NCI-H82 treated with DMSO at 0.1 percent for 48 hours (cell line): ENCODE measurements around the gene HPRT1.
"Not testable (repeated sequence)": the region's sequence is repeated elsewhere in the genome, so short reads cannot be mapped to it uniquely, and the experiment has no call there.

Experiments
- DNase-seq: peaks from one replicate; lab custom pipeline; 2025; ENCODE audit not compliant: unreplicated experiment; lab: John Stamatoyannopoulos, UW

HPRT1 gene, protein sequence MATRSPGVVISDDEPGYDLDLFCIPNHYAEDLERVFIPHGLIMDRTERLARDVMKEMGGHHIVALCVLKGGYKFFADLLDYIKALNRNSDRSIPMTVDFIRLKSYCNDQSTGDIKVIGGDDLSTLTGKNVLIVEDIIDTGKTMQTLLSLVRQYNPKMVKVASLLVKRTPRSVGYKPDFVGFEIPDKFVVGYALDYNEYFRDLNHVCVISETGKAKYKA

DNA sequence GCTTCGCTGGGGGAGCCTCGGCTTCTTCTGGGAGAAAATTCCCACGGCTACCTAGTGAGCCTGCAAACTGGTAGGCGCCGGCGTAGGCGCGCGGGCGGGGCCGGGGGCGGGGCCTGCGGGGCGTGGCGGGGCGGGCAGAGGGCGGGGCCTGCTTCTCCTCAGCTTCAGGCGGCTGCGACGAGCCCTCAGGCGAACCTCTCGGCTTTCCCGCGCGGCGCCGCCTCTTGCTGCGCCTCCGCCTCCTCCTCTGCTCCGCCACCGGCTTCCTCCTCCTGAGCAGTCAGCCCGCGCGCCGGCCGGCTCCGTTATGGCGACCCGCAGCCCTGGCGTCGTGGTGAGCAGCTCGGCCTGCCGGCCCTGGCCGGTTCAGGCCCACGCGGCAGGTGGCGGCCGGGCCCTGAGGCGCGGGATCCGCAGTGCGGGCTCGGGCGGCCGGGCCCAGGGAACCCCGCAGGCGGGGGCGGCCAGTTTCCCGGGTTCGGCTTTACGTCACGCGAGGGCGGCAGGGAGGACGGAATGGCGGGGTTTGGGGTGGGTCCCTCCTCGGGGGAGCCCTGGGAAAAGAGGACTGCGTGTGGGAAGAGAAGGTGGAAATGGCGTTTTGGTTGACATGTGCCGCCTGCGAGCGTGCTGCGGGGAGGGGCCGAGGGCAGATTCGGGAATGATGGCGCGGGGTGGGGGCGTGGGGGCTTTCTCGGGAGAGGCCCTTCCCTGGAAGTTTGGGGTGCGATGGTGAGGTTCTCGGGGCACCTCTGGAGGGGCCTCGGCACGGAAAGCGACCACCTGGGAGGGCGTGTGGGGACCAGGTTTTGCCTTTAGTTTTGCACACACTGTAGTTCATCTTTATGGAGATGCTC lies at the start of gene HPRT1:
HPRT1 (plus strand) TSS at position 161 of the 857 bp plus-strand sequence; CDS start at position 308, 147 bp downstream.
- DNase-seq, result peak; percentile 47

DNA sequence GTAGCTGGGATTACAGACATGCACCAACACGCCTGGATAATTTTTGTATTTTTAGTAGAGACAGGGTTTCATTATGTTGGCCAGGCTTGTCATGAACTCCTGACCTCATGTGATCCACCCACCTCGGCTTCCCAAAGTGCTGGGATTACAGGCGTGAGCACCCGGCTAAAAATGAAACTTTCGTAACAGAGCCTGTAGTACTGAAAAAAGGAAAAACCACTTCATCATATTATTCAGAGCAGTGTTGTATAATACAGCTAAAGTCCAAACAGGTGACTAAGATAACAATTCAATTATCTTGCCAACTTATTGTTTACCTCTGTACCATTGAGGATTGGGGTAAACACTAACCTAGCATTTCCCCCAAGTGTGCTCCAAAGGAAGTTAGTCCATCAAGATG lies 43.9 kb upstream of the HPRT1 start:
- no peak for DNase-seq

DNA sequence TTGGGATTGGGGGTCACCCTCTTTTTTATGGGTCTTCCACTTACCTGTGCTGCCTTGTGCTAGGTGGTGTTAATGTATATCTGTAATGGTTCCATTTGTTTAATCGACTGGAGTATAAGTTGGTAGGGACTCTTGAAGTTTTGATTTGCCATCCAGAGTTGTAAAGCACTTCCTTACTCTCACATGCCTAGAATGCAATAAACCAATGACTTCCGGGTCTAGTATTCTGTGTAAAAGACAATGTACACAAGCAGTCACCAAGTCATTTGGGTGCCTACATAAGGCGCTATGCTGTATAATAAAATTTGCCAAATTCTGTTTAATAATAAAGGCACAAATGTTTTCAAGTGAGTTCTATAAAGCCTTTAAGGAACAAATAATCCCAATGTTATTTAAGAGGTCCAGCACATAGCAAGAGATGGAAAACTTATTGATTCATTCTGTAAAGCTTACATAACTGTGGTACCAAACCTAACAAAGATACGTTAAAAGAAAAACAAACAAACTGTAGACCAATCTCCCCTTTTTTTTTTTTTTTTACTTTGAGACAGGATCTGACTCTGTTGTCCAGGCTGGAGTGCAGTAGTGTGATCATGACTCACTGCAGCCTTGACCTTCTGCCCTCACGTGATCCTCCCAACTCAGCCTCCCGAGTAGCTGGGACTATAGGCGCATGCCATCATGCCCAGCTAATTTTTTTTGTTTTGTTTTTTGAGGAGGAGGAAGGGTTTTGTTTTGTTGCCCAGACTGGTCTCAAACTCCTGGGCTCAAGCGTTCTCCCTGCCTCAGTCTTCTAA lies 41.5 kb upstream of the HPRT1 start:
- DNase-seq, result no peak

DNA sequence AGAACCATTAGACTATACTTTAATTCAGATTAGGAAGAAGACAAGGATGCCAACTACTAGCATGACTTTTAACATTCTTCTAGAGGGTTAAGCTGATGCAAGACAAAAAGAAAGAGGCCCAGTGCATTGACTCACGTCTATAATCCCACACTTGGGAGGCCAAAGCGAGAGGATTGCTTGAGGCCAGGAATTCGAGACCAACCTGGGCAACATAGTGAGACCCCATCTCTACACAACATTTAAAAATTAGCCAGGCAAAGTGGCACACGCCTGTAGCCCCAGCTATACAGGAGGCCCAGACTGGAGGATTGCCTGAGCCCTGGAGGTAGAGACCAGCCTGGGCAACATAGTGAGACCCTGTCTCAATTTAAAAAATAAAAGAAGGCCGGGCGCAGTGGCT lies 40.2 kb upstream of the HPRT1 start:
- no peak for DNase-seq

DNA sequence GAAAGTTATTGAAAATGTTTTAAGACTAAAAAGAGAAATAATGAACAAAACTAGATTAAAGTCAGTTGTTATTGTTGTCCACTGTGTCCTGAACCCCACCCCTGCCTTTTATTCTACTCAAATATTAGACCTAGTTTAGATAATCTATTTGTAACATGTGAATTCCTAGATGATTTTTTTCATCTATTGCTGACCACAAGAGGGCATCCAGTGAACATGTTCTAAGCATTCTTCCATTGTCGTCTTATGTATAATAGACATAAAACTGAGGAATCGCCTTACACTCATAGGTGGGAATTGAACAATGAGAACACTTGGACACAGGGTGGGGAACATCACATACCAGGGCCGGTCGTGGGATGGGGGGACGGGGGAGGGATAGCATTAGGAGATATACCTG lies 36.4 kb upstream of the HPRT1 start:
- DNase-seq, result no peak

DNA sequence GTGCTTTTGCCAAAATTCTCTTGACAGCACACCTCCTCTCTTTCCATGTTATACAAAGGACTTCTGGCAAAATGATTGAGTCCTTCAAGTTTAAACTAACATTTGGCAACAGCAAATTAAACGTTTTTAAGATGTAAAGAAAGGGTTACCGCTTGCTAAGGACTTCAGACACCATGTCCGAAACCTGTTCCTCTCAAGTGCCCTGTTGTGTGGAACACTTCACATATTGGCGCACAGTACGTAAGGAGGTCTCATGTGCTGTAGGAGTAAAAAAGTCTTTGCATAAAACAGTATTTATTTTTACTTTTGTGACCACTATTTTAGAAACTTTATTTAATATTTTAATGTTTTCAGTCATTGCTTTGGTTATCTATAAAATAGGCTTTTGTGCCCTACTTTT lies 33.7 kb upstream of the HPRT1 start:
- no peak for DNase-seq

DNA sequence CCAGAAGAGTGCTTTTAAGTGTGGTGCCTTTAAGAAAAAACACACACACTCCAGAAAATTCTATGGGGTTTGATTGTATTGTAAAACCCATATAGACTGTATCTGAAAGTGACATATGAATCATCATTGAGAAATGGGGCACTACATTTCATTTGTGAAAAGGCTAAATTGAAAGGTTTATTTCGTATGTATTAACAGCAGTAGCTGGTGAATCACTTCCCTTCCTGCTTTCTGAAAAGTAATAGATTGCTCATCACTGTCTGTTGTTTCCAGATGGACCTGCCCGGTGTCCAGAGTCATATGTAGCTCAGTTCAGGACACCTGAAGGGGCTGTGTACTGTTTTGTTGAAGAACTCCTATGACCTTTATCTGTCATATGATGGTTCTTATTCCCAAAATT lies 28.1 kb upstream of the HPRT1 start:
- DNase-seq, result no peak

DNA sequence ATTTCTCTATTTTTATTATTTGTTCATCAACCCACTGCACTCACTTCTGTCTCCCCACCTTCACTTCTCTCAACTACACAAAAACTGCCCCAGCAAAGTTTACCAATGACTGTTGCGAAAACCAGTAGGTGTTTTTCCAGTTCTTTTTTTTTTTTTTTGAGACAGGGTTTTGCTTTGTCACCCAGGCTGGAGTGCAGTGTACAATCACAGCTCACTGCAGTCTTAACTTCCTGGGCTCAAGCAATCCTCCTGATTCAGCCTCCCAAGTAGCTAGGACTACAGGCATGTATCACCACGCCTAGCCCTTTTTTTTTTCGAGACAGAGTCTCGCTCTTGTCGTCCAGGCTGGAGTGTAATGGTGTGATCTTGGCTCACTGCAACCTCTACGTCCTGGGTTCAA lies 24.1 kb upstream of the HPRT1 start:
- DNase-seq, result no peak

DNA sequence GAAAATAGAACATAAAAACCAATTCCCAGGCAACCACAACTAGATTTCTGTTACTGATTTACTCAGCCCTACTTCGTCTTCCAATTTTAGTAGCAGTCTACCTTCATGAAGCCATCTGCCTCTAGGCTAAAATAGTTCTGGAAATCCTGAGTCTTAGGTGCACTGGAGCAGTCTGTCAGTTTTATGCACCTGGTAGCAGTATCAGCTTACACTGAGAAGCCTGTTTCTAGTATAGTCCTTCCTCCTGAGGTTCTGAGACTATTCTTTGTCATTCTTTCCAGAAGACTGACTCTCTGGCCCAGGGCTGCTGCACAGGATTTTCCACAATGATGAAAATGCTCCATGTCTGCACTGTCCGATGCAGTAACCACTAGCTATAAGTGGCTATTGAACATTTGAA lies 16.9 kb upstream of the HPRT1 start:
- no peak for DNase-seq

DNA sequence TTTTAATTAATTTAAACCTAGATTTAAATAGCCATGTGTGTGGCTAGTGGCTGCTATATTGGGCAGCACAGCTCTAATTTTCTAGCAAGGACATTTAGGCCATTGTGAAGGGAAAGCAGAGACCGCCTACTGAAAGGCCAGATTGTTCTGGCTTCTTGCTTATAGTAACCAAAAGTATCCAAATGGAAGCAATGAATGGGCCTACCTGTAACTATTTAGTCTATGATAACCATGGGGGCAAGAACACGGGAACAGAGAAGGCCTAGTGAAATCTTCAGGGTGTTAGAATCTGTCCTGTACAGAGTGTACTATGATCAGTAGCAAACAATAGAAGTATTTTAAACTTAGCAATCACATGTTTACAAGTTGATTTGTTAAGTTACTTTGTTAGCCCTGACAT lies 16.5 kb upstream of the HPRT1 start:
- DNase-seq, result no peak

DNA sequence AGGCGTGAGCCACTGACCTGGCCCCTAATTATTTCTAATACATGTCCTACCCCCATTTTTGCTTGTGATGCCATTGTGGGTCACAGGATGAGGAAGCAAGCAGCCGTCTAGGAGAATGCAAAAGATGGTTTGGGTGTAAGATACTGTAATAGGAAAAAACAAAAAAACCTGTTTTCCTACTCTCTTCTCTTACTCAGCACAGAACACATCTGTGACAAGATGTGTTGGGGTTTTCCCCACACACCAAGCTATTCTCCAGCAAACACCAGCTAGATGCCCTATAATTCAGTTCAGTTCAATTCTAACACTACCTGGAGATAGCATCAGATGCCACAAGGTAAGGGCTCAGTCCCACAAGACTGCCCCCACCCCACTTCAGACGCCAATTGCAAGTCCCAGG lies 15.3 kb upstream of the HPRT1 start:
- DNase-seq, result no peak

DNA sequence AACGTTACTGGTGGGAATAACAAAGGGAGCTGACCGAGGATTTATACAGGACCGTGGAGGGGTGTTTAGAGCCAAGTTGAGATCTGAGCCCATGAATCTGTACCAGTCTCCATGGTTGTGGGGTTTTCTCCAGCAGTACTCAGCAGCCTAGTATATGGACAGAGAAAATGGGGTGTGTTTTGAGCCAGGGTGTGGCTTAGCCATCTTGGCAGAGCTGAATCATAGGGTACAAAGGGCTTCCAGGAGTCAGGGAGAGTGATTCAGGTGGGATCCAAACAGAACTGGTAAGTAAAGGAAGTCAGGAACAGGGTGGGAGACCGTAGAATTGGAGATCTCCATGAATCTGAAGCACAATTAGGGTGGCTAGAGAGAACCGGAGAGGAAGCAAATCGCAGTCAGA lies 7.4 kb upstream of the HPRT1 start:
- no peak for DNase-seq

DNA sequence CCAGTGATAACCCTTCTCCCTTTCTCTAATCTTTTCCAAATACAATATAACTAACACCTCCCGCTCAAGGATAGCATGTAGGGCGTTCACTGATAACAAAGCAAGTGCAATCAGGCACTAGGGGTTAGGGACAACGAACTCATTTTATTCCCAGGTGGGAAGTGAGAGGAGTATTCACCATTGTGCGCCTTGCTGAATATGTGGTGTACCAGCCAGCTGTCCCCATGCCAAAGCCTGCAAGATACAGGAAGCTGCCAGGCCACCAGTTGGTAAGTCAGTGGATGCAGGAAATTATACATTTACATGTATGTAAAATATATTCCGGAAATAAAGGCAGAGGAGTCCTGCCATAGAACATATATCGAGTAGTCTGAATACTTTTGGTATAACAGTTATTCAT lies 6.3 kb upstream of the HPRT1 start:
- DNase-seq, result no peak

DNA sequence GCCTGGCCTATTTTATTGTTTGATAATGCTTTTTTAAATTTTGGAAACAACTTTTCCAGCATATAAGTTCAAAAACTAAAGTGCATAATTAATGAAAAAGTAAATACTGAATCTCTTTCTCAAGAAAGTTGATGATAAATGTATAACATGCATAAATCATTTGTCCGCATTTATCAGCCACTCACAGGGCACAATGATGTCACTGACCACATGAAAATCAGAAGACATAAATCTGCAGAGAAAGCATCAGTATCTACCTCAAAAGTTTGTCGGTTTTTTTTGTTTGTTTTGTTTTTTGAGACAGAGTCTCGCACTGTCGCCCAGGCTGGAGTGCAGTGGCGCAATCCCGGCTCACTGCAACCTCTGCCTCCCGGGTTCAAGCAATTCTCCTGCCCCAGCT lies 5.5 kb upstream of the HPRT1 start:
- no peak for DNase-seq

DNA sequence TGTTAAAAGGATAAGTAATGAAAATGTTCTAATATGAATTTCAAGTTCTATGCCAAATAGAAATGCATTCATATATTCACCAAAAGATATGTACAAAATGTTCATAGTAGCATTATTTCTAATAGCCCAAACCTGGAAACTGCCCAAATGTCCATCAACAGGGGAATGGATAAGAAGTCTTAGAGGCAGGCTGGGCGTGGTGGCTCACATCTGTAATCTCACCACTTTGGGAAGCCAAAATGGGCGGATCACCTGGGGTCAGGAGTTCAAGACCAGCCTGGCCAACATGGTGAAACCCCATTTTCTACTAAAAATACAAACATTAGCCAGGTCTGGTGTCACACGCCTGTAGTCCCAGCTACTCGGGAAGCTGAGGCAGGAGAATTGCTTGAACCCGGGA lies 2.3 kb upstream of the HPRT1 start:
- DNase-seq, result no peak

DNA sequence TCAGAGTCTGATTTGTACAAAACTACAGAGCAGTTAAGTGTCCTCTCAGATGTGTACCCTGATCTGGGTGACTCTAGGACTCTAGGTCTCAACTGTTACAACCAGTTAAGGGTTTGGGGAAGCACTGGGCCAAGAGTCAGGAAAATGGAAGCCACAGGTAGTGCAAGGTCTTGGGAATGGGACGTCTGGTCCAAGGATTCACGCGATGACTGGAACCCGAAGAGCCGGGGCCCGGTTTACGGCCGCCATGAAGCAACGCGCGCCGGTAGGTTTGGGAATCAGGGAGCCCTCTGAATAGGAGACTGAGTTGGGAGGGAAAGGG lies 321 bp upstream of the HPRT1 start:
- DNase-seq, result no peak

DNA sequence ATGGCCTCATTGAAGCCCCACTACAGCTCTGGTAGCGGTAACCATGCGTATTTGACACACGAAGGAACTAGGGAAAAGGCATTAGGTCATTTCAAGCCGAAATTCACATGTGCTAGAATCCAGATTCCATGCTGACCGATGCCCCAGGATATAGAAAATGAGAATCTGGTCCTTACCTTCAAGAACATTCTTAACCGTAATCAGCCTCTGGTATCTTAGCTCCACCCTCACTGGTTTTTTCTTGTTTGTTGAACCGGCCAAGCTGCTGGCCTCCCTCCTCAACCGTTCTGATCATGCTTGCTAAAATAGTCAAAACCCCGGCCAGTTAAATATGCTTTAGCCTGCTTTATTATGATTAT lies 876 bp downstream of the HPRT1 start:
- no peak for DNase-seq

DNA sequence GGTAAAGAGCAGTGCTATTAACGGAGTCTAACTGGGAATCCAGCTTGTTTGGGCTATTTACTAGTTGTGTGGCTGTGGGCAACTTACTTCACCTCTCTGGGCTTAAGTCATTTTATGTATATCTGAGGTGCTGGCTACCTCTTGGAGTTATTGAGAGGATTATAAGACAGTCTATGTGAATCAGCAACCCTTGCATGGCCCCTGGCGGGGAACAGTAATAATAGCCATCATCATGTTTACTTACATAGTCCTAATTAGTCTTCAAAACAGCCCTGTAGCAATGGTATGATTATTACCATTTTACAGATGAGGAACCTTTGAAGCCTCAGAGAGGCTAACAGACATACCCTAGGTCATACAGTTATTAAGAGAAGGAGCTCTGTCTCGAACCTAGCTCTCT lies 1.5 kb downstream of the HPRT1 start:
- DNase-seq, result no peak

DNA sequence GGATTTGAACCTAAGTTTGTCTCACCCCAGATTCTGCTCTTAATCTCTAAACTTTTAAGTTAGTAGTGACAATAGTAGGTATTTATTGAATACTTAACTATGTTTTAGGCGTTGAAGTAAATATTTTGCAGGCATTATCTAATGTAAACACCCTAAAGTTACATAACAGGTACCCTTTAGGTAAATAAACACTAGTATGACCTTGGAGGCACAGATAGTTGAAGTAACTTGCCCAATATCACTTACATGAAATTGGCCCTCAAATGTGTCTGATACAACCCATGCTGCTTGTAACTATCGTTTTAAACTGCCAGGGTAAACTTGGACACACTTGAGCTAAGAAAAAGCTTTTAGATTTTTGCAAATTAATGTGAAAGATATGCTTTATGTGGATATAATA lies 3.0 kb downstream of the HPRT1 start:
- DNase-seq, result no peak

DNA sequence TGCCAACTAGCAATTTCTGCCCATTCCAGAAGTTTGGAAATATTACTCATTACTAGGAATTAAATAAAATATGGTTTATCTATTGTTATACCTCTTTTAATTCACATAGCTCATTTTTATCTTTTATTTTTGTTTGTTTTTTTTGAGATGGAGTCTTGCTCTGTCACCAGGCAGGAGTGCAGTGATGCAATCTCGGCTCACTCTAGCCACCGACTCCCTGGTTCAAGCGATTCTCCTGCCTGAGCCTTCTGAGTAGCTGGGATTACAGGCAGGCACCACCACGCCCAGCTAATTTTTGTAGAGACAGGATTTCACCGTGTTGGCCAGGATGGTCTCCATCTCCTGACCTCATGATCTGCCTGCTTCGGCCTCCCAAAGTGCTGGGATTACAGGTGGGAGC lies 4.5 kb downstream of the HPRT1 start:
- DNase-seq, result not testable (repeated sequence)

DNA sequence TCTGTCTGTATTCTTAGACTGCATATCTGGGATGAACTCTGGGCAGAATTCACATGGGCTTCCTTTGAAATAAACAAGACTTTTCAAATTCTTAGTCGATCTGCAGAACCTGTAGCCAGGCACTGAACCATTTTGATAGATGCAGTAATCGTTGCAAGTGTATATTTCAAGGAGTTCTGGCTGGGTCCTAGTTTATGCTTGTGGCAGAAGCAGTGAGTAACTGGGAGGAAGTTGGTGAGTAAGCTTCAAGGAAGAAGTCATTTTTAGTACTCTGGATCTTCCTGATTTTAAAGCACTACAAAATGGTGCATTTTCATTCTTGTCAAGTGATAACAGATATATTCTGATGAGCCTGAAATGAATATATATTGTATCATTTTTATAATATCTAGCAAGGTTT lies 9.5 kb downstream of the HPRT1 start:
- DNase-seq, result no peak

DNA sequence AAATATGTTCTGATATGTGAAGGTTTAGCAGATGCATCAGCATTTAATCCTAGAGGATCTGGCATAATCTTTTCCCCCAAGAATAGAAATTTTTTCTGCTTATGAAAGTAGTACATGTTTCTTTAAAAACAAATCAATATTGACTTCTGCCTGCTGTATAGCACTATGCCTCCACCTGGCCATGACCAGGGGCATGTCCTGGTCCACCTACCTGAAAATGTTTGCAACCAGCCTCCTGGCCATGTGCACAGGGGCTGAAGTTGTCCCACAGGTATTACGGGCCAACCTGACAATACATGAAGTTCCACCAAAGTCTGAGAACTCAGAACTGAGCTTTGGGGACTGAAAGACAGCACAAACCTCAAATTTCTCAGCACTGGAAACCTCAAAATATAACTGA lies 10.0 kb downstream of the HPRT1 start:
- DNase-seq, result no peak
